Heart right ventricle (tissue), 16 donors: ENCODE data around the gene RFT1. TPM values are rescaled to one million over a fixed set of nuclear protein-coding genes. Genes with fewer than 3 reads are reported as not detected.

Source experiments
- ATAC-seq, 8 donors: fragments of 200-7000 bp; cut with Tn5 transposase; one replicate each; pipeline ENCODE4 v1.9.1; 2020; ENCODE audit warnings: mild to moderate bottlenecking in 8 of 8, moderate library complexity in 8 of 8, moderate number of reproducible peaks in 1 of 8
- DNase-seq, 2 donors: peaks; one replicate each; pipeline ENCODE4 v3.0.0-alpha.2; 2020
- H3K27ac ChIP-seq, 10 donors: fragments of 200-600 bp; sonication (generic) in 2 of 10; one replicate each; pipeline versions ENCODE4 v1.5.0 to v1.8.0; 2020 to 2022; ENCODE audit warnings: mild to moderate bottlenecking in 3 of 10
- H3K27me3 ChIP-seq, 7 donors: fragments of 200-600 bp; one replicate each; pipeline ENCODE4 v1.8.0; 2021 to 2022; ENCODE audit warnings: mild to moderate bottlenecking in 2 of 7
- H3K36me3 ChIP-seq, 9 donors: fragments of 200-600 bp; sonication (generic) in 1 of 9; one replicate each; pipeline versions ENCODE4 v1.5.0 to v1.8.0; 2020 to 2022; ENCODE audit warnings: mild to moderate bottlenecking in 2 of 9
- H3K4me1 ChIP-seq, 9 donors: fragments of 200-600 bp; sonication (generic) in 1 of 9; one replicate each; pipeline versions ENCODE4 v1.5.0 to v1.8.0; 2020 to 2022; ENCODE audit warnings: mild to moderate bottlenecking in 4 of 9
- H3K4me3 ChIP-seq, 10 donors: fragments of 200-600 bp; sonication (generic) in 2 of 10; one replicate each; pipeline versions ENCODE4 v1.5.0 to v1.8.0; 2020 to 2022; ENCODE audit warnings: mild to moderate bottlenecking in 7 of 10, moderate library complexity in 2 of 10
- H3K9me3 ChIP-seq, 11 donors: fragments of 200-600 bp in 10 of 11; sonication (generic) in 2 of 11; one replicate each; pipeline versions ENCODE4 v1.5.0 to v1.8.0; 2013 to 2022; ENCODE audit warnings: mild to moderate bottlenecking in 2 of 11, control low read depth in 1 of 11, moderate library complexity in 1 of 11
- CTCF ChIP-seq, 9 donors: fragments of 200-600 bp; sonication (generic) in 2 of 9; IDR thresholded peaks; one replicate each; pipeline versions ENCODE4 v1.5.0 to v1.8.0; 2021 to 2022; ENCODE audit warnings: antibody characterized with exemption in 9 of 9, mild to moderate bottlenecking in 5 of 9, moderate library complexity in 1 of 9
- WGBS, 2 donors: extraction: QIAGEN DNeasy Blood & Tissue Kit; methylation state at CpG; one replicate each; pipeline ENCODE4 v1.1.7; 2013; ENCODE audit warnings: inconsistent platforms in 1 of 2; 5-methylcytosine and 5-hydroxymethylcytosine counted together
- intact Hi-C, 10 donors: fragments of 100-400 bp; cut with DNase I; formaldehyde crosslinking; loops; one replicate each; pipeline versions ENCODE4 v1.11.1 to v1.14.2; 2022
- polyA plus RNA-seq, 2 donors: library from polyadenylated mRNA; stranded (reverse); fragments of 200-250 nt; gene quantifications; one replicate each; pipeline ENCODE4 v1.2.3, GENCODE V29; 2013
- total RNA-seq, 10 donors: library from RNA; stranded (reverse); fragmentation: NEBNext Ultra II Directional in 3 of 10; extraction: Animal tissue kit (Norgen Biotek cat#: 25700) in 3 of 10; gene quantifications; one replicate each; pipeline versions ENCODE4 v1.2.1 to v1.2.4, GENCODE V29; 2021 to 2023
- donor health status: Arrhythmogenic right ventricular cardiomyopathy.
- donor health status: ischemic (EF 13 %, LVEDD 7.1; RV severe dilation, severe dysfunction).
- donor health status: healthy with polysubstance abuse.
- donor health status: DM: no; HTN: yes; CAD: no.
- donor health status: DM: no; HTN: no; CAD: no.
- donor health status: ischemic (EF 25% LVEDD 6.9; RV normal size, moderate dysfunction).
- donor health status: ischemic (EF 25% LVEDD 5.7; RV mildly dilated, moderate dysfunction).
- donor health status: healthy.
- donor health status: DM: yes; HTN: yes; CAD: no.
- donor health status: Ischemic cardiomyopathy.
- donor health status: ischemic (EF 35%, LVEDD 5.7; RV mildly dilated, moderate dysfunction).
- donor health status: nonischemic (EF 11% LVEDD 7.7; RV severe dilation, severe dysfunction).
- donor health status: DM: yes; HTN: yes; CAD: no.
- donor health status: PGD.
- donor health status: ischemic (EF 29% LVEDD 5.4; RV normal size, mild dysfunction).
- donor health status: nonischemic (EF 23%, LVEDD 6.1; RV moderate dilation, normal function).

RFT1 gene
- total and polyA plus RNA-seq, 12 donors = 4.6 to 13.1 (median 9.1) TPM

GRCh38 chr3:53085476-53085875, 44.8 kb downstream of the RFT1 start:
- Histone ChIP-seq H3K9me3 (no peaks in the 10 kb centered on the region), H3K36me3 (peaks cover 0 to 28% (median 0%) of the 10 kb centered on the region in 9 donors), H3K27ac (peak overlapping the region in 5 of 10 donors; percentile 64 to 88 (median 83)), H3K4me3 (no peak overlapping the region), H3K4me1 (peaks cover 0 to 37% (median 28%) of the 10 kb centered on the region in 9 donors), H3K27me3 (no peaks in the 10 kb centered on the region)
- DNase-seq (no peak), ATAC-seq (no peak)
- intact Hi-C loops = no loop called here
- WGBS, 2 donors = 76 to 80% methylated on average over 10 of the region's 10 CpGs
- no peak for TF ChIP-seq CTCF (IDR thresholded peaks at IDR 0.05)

GRCh38 chr3:53084310-53085001, 45.8 kb downstream of the RFT1 start:
- no peaks in the 10 kb centered on the region for H3K9me3 ChIP-seq
- peak overlapping the region; percentile 59 to 88 (median 84) for H3K27ac ChIP-seq
- TF ChIP-seq CTCF (IDR thresholded peaks at IDR 0.05) = no peak
- intact Hi-C loops = no loop called here
- peaks cover 0 to 19% (median 0%) of the 10 kb centered on the region in 9 donors for H3K36me3 ChIP-seq
- WGBS, 2 donors = 47 to 56% methylated on average over 12 of the region's 12 CpGs
- H3K4me1 ChIP-seq = peaks cover 0 to 28% (median 19%) of the 10 kb centered on the region in 9 donors
- peak; percentile 33 to 67 for DNase-seq
- peak; percentile 76 to 90 (median 84) for ATAC-seq
- no peaks in the 10 kb centered on the region for H3K27me3 ChIP-seq
- peak overlapping the region in 2 of 10 donors; percentile 9 to 22 for H3K4me3 ChIP-seq

GRCh38 chr3:53083949-53084309, 46.3 kb downstream of the RFT1 start:
- Histone ChIP-seq H3K4me1 (peaks cover 0 to 24% (median 15%) of the 10 kb centered on the region in 9 donors), H3K27me3 (no peaks in the 10 kb centered on the region), H3K4me3 (peak overlapping the region in 2 of 10 donors; percentile 9 to 22), H3K27ac (peak overlapping the region; percentile 59 to 88 (median 84)), H3K36me3 (peaks cover 0 to 14% (median 0%) of the 10 kb centered on the region in 9 donors), H3K9me3 (no peaks in the 10 kb centered on the region)
- 42 to 47% methylated on average over 3 of the region's 3 CpGs for WGBS, 2 donors
- DNase-seq (no peak), ATAC-seq (peak in 7 of 8 donors; percentile 13 to 43 (median 29))
- TF ChIP-seq CTCF (IDR thresholded peaks at IDR 0.05) = no peak
- intact Hi-C loops = no loop called here

GRCh38 chr3:53083521-53083920, 46.7 kb downstream of the RFT1 start:
- ATAC-seq (peak; percentile 39 to 78 (median 68)), DNase-seq (peak; percentile 65 to 76)
- WGBS, 2 donors = 40 to 46% methylated on average over 8 of the region's 8 CpGs
- Histone ChIP-seq H3K4me1 (peaks cover 0 to 23% (median 14%) of the 10 kb centered on the region in 9 donors), H3K27ac (peak overlapping the region; percentile 59 to 88 (median 84)), H3K9me3 (no peaks in the 10 kb centered on the region), H3K36me3 (peaks cover 0 to 12% (median 0%) of the 10 kb centered on the region in 9 donors), H3K27me3 (no peaks in the 10 kb centered on the region), H3K4me3 (peak overlapping the region in 1 of 10 donors; percentile 9)
- TF ChIP-seq CTCF (IDR thresholded peaks at IDR 0.05) = no peak
- intact Hi-C loops = no loop called here
